Mammary epithelial cell (primary cell): ENCODE data around the gene DAGLA.

Source experiments
- EZH2 ChIP-seq: IDR thresholded peaks from 2 replicates; pipeline ENCODE4 v1.6.1; 2012; ENCODE audit warnings: low read length, inconsistent platforms, borderline replicate concordance
- TF ChIP-seq, protein P1 (sequence below), 2 donors: IDR thresholded peaks in 1 of 2; conservative IDR thresholded peaks in 1 of 2; 2 replicates each; pipeline ENCODE4 v1.5.1; 2011 to 2012; ENCODE audit warnings: inconsistent platforms in 2 of 2, low read length in 2 of 2, mild to moderate bottlenecking in 2 of 2, control low read depth in 1 of 2, low read depth in 1 of 2; ENCODE audit not compliant: insufficient read depth in 1 of 2; ENCODE audit errors: extremely low read depth in 1 of 2

DNA sequence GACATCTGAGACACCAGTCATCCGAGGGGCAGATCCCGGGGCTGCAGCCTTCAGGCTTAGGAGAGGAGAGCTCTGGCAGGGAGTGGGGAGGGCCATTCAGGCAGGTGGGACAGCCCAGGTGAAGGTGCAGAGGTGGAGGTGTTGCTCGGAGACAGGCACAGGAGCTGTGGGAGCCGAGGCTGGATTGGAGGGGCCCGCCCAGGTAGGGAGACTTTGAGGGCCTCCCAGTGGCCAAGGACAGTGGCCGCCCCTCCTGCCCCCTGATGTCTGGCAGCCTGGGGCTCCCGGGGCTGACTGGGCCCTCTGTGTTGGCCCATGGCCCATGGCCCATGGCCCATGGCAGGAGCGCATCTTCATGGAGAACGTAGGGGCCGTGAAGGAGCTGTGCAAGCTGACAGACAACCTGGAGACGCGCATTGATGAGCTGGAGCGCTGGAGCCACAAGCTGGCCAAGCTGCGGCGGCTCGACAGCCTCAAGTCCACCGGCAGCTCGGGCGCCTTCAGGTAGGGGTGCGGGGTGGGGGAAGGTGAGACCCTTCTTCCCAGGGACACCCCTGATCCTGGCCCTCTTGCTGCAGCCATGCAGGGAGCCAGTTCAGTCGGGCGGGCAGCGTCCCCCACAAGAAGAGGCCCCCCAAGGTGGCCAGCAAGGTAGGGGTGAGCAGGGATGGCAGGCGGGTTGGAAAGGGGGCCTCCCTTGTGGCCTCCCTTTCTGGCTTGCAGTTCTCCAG, 98.9 kb downstream of the DAGLA start:
- TF ChIP-seq, protein P1, sequence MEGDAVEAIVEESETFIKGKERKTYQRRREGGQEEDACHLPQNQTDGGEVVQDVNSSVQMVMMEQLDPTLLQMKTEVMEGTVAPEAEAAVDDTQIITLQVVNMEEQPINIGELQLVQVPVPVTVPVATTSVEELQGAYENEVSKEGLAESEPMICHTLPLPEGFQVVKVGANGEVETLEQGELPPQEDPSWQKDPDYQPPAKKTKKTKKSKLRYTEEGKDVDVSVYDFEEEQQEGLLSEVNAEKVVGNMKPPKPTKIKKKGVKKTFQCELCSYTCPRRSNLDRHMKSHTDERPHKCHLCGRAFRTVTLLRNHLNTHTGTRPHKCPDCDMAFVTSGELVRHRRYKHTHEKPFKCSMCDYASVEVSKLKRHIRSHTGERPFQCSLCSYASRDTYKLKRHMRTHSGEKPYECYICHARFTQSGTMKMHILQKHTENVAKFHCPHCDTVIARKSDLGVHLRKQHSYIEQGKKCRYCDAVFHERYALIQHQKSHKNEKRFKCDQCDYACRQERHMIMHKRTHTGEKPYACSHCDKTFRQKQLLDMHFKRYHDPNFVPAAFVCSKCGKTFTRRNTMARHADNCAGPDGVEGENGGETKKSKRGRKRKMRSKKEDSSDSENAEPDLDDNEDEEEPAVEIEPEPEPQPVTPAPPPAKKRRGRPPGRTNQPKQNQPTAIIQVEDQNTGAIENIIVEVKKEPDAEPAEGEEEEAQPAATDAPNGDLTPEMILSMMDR (conservative IDR thresholded peaks at IDR 0.05 in 1 of 2, IDR thresholded peaks at IDR 0.05 in 1 of 2; ENCODE audit: extremely low read depth in 1 of 2, insufficient read depth in 1 of 2, low read depth in 1 of 2, low read length in 2 of 2) = no peak
- no peak for TF ChIP-seq EZH2
